ENCODE data around the gene KRTAP1-4.
"Not testable (repeated sequence)": the region's sequence is repeated elsewhere in the genome, so short reads cannot be mapped to it uniquely, and the experiment has no call there.

The KRTAP1-4 gene

DNA sequence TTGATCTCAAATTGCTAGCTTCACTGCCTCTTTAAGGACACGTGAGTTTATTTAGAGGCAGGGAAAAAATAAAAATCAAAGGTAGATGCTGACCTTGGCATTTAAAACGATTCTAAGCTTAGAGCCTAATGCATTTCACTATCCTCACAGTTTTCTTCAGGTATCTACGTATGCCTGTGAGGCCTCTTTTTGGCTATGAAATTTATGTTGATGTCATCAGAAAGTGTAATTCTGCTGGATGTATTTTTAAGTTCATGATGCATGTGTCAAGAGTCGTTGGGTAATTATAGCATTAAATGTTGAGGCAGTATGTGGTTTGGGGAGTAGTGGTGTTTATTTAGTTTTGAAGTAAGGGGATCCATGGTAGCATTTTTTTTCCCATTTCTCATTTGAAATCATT, 26.1 kb downstream of the KRTAP1-4 start:
- DNase-seq (ENCODE audit: low read depth) = no peak

DNA sequence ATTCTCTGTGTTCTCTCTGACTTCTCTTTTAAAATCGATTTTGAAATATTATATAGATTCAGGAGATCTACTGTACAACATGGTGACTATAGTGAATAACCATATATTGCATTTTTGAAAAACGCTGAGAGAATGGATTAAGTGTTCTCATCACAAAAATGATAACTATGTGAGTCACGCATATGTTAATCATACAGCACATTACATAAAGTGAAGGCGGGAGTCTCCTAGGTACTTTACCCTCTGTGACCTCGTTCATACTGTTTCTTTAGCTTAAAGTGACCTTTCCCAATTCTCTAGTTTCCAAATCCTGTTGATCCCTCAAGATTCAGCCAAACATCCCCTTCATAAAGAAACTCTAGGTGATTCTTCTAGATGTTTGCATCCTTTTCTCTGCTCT, 27.2 kb downstream of the KRTAP1-4 start:
- DNase-seq (ENCODE audit: low read depth) = no peak

DNA sequence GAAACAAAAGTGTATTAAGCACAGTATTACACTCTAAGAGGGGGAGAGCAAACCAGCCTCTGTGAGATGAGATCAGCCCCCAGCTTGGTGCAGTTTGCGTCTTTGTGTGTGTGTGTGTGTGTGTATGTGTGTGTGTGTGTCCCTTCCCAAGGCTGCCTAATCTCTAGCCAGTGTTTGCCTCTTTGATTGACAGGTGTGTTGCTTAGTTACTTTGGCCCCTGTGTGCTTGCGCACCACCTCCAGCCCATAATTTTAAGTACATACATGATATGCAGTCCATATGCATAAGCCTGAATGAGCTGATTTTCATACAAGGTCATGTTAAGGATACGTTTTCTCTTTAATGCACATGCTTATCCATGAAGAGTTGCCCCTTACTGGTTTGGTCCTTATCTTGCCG, 28.2 kb downstream of the KRTAP1-4 start:
- DNase-seq (ENCODE audit: low read depth) = no peak

DNA sequence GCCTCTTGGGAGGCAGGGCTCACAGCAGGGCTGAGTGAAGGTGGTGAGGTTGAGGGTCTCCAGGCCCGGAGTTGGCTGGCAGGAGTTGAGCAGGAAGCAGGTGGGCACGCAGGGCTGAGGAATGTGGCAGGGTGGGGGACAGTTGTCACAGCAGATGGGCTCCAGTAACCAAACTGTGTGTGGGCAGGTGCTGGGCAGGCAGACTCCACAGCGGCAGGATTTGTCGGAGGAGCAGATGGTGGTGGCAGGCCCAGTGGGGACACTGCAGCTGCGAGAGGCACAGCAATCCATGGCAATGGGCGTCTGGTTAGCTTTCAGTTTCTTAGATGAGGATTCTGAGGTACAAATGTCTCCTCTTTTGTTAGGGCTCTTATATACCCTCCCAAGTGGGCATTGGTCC, 30.4 kb downstream of the KRTAP1-4 start, which contains the start of gene KRTAP3-2:
TSS of gene KRTAP3-2 (minus strand) at position 344 of the 400 bp plus-strand sequence. CDS start at position 291, 53 bp downstream.
- not testable (repeated sequence) for DNase-seq (ENCODE audit: low read depth)

DNA sequence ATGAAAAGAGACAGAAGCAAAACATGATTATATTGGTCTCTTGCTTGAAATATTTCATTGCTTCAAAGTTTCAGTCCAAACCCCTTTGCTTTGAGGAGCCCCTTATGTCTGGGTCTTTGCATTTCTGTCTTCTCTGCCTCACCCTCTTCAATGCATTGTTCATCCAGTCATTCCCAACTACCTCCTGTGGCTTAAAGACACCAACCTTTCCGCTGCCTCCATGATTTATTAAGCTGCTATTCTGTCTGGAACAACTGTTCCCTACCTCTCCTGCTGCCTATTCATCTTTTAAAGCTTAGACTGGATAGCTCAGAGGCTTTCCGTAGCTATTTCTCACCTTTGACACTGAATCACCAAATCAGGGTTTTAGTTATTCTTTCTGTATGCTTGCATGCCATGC, 32.6 kb downstream of the KRTAP1-4 start:
- DNase-seq (ENCODE audit: low read depth) = no peak

DNA sequence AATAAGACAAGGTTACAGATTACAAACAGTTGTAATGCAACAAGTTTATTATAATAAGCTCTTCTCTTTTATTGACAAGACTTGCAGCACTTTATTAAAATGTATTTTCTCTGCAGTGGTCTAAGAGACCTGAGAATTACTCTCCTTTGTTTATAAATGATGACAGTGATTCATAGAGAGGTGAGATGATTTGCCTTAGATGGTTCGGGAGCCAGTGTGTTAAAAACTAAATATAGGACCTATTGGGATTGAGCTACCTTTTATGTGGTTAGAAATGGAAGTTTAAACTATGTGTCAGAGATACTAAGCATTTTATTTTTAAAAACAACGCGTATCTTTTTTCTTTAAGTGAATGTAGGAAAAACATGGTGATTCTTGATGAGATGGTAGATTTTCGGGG, 33.2 kb downstream of the KRTAP1-4 start:
- DNase-seq (ENCODE audit: low read depth) = no peak

DNA sequence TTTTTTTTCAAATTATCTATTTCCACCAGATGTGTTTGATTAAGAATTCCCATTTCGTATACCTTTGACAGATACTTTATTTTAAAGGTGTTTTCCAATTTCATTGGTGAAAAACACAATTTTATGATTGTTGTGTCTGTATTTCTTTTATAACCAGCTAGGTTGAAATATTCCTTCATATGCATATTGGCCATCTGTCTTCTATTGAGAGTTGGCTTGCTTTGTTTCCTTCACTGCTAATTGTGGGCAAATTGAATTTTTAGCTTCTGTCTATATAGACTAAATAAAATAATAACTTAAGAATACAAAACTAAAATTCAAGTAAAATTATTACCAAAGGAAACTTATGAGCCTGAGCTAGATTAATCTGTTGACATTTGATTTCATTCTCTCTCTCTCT, 34.9 kb downstream of the KRTAP1-4 start:
- no peak for DNase-seq (ENCODE audit: low read depth)

DNA sequence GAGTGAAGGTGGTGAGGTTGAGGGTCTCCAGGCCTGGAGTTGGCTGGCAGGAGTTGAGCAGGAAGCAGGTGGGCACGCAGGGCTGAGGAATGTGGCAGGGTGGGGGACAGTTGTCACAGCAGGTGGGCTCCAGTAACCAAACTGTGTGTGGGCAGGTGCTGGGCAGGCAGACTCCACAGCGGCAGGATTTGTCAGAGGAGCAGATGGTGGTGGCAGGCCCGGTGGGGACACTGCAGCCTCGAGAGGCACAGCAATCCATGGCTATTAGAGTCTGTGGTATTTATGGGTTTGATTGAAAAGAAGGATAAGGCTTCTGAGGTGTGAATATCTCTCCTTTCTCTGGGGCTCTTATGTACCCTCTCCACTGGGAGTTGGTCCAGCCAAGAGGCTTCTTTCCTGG, 36.2 kb downstream of the KRTAP1-4 start, which contains the start of gene KRTAP3-3:
TSS of gene KRTAP3-3 (minus strand) at position 326 of the 400 bp plus-strand sequence. CDS start at position 259, 67 bp downstream.
- no peak for DNase-seq (ENCODE audit: low read depth)

DNA sequence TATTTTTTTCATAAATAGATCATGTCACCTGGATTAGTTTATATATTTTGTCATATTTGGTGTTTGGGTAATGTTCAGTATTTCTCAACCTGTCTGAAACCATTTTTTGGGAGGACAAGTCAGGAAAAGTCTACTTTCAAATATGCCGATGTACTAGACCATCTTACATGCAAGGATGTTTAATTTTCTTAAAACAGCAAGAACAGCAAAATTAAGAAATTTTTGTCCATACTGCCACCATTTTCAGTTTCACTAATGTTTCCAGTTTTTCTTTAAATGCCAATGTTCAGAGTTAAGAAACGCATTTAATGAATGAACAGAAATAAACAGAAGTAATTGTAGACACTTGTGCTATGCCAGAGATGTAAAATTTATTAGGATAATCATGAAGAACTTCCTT, 36.9 kb downstream of the KRTAP1-4 start:
- no peak for DNase-seq (ENCODE audit: low read depth)

DNA sequence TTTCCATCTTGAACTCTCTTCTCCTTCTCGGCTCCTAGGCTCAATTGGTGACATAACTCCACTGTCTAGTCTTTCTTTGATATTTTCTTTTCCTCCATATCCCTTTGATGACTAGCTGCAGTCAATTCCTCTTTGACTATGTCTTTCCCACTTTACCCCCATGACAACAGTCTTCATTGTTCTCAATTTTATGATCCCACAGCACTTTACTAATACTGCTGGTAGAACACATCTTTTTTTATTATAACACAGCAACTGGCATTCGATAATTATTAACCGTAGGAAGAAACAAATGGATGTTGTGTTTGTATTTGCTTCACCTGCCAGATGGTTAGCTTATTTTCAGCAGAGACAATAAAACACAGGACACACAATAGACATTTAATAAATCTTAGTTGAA, 37.3 kb downstream of the KRTAP1-4 start:
- no peak for DNase-seq (ENCODE audit: low read depth)

DNA sequence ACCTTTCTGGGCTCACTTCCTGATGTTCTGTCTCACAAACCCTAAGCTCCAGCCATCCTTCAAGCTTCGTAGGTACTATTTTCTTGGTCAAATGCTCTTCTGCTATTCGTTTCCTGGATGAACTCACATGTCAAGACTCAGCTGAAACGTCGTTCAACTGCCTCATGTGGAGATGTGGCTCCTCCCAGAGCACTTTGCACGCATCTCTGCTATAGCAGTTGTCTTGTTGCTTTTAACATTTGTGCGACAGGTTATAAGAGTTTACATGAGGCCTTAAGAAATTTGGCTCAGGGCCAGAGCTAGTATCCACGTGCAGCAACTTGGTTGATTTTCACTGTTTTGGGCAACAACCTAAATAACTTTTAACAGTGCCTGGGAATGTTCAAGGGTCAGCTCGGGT, 43.1 kb downstream of the KRTAP1-4 start:
- no peak for DNase-seq (ENCODE audit: low read depth)

DNA sequence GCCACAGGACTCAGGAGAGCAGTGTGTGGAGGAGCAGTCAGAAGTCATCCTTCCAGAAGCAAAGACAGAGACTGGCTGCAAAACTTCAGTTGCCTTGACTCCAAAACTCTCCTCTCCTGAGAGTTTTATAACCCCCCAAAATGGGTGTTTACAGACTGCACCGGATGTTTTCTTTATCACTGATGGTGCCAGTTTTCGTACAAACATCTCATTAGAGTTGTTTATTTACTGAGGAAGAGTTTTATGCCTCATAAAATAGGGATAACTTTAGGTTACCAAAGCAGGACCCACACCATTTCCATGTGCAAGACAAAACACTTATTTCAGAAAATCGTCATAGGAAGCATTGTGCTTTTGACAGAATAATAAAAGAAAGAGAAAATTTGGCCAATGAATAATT, 45.8 kb downstream of the KRTAP1-4 start, which contains the start of gene KRT40:
TSS of gene KRT40 (minus strand) at position 101 of the 400 bp plus-strand sequence. CDS start at position 48, 53 bp downstream.
- DNase-seq (ENCODE audit: low read depth) = no peak

DNA sequence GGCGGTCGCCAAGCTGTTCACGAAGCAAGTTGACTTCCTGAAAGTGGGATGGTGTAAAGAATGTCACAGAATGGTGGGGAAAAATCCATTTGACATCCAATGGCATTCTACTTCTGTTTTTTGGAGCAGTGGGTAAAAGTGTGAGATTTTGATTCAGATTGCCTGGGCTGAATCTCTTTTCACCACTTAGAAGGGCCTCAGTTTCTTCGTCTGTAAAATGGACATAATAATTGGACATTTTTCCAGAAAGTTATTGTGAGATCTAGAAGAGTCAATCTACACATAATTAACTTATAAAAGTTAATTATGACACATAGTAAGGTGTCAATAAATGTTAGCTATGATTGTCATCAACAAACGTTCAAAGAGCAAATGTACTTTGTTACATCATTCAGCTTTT, 48.9 kb downstream of the KRTAP1-4 start:
- no peak for DNase-seq (ENCODE audit: low read depth)

DNA sequence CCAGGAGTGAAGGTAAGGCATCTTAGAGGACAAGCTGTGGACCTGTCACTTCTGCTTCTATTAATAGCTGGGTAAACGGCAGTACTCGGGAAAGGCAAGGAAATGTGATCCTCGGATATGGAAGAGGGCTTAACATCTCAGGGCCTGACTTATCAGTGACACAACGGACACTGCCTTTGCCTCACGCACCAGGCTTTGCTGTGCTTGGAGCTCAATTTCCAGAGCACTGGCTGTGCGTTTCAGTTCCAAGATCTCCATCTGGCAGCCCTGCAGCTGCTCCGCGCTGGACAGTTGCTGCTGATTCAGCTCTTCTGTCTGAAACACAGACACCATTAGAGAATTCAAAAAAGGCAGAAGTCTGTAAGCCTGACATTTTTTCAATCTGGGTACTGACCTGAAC, 49.4 kb downstream of the KRTAP1-4 start:
- DNase-seq (ENCODE audit: low read depth) = no peak

DNA sequence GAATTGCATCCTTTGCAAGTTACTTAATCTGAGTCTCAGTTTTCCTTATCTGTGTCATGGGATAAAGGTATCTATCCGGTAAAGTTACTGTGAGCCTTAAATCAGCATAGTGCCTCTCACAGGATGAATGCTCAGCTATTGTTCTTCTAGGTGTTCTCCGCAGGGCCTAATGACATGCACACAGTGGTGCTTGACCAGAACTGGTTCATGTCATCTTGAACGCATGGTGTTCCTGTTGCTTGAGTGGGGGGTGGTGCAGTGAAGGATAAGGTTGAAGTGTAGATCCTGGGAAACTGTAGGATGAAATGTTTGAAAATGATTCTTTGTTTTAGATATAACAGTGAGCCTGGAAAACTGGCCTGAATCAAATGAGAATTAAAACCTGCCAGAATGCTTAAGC, 49.9 kb downstream of the KRTAP1-4 start:
- DNase-seq (ENCODE audit: low read depth) = no peak
